SIG-M5 treated with dmso at 0.1 percent for 504 hours (cell line): ENCODE data around the gene TMEM245.
"Not testable (repeated sequence)": the region's sequence is repeated elsewhere in the genome, so short reads cannot be mapped to it uniquely, and the experiment has no call there.

ENCODE experiments used
- DNase-seq: peaks from one replicate; lab custom pipeline; 2025; ENCODE audit not compliant: unreplicated experiment; lab: John Stamatoyannopoulos, UW

TMEM245 gene

GRCh38 chr9:109072133-109072692, 47.5 kb downstream of the TMEM245 start:
- DNase-seq, result no peak

- DNase-seq, result no peak
Observed at GRCh38 chr9:109068764-109069163, 51.0 kb downstream of the TMEM245 start.

GRCh38 chr9:109064963-109065702, 54.6 kb downstream of the TMEM245 start:
- DNase-seq, result no peak

GRCh38 chr9:109063760-109064159, 56.0 kb downstream of the TMEM245 start:
- DNase-seq, result no peak

- DNase-seq, result no peak
Observed at GRCh38 chr9:109062543-109062942, 57.2 kb downstream of the TMEM245 start.

- DNase-seq, result no peak
Observed at GRCh38 chr9:109060191-109060590, 59.6 kb downstream of the TMEM245 start.

GRCh38 chr9:109053121-109053520, 66.6 kb downstream of the TMEM245 start:
- DNase-seq, result not testable (repeated sequence)

GRCh38 chr9:109052416-109052815, 67.3 kb downstream of the TMEM245 start:
- no peak for DNase-seq

- no peak for DNase-seq
Observed at GRCh38 chr9:109051733-109052132, 68.0 kb downstream of the TMEM245 start.

- DNase-seq, result no peak
Observed at GRCh38 chr9:109050444-109050843, 69.3 kb downstream of the TMEM245 start.

GRCh38 chr9:109048822-109049221, 70.9 kb downstream of the TMEM245 start:
- no peak for DNase-seq

GRCh38 chr9:109047259-109047658, 72.5 kb downstream of the TMEM245 start:
- DNase-seq, result no peak

GRCh38 chr9:109046346-109046745, 73.4 kb downstream of the TMEM245 start:
- DNase-seq, result no peak

- DNase-seq, result no peak
Observed at GRCh38 chr9:109043578-109043977, 76.2 kb downstream of the TMEM245 start.

- no peak for DNase-seq
Observed at GRCh38 chr9:109040571-109040970, 79.2 kb downstream of the TMEM245 start.

- no peak for DNase-seq
Observed at GRCh38 chr9:109039539-109039938, 80.2 kb downstream of the TMEM245 start.

- DNase-seq, result no peak
Observed at GRCh38 chr9:109037946-109038715, 81.6 kb downstream of the TMEM245 start.

GRCh38 chr9:109036744-109037680, 82.7 kb downstream of the TMEM245 start:
- DNase-seq, result no peak

- DNase-seq, result no peak
Observed at GRCh38 chr9:109035684-109036423, 83.9 kb downstream of the TMEM245 start.
